UCSD-AML1 (cell line): ENCODE measurements around the gene KSR1.

Source experiments
- DNase-seq: peaks from one replicate; lab custom pipeline; 2025; ENCODE audit not compliant: unreplicated experiment; lab: John Stamatoyannopoulos, UW

KSR1 gene

GRCh38 chr17:27532269-27533263, 76.3 kb downstream of the KSR1 start:
- DNase-seq: peak; percentile 41

GRCh38 chr17:27533874-27534815, 77.9 kb downstream of the KSR1 start:
- no peak for DNase-seq

- no peak for DNase-seq
Measured at GRCh38 chr17:27535178-27535928, 79.1 kb downstream of the KSR1 start.

- no peak for DNase-seq
Measured at GRCh38 chr17:27535975-27536374, 79.7 kb downstream of the KSR1 start.

- no peak for DNase-seq
Measured at GRCh38 chr17:27536781-27537180, 80.5 kb downstream of the KSR1 start.

- DNase-seq: no peak
Measured at GRCh38 chr17:27538156-27538955, 82.1 kb downstream of the KSR1 start.

- no peak for DNase-seq
Measured at GRCh38 chr17:27539152-27539551, 82.9 kb downstream of the KSR1 start.

GRCh38 chr17:27539794-27540317, 83.6 kb downstream of the KSR1 start:
- DNase-seq: no peak

- DNase-seq: no peak
Measured at GRCh38 chr17:27540318-27541101, 84.3 kb downstream of the KSR1 start.

- DNase-seq: no peak
Measured at GRCh38 chr17:27541301-27542023, 85.2 kb downstream of the KSR1 start.

- no peak for DNase-seq
Measured at GRCh38 chr17:27542841-27543463, 86.7 kb downstream of the KSR1 start.

GRCh38 chr17:27543464-27543856, 87.2 kb downstream of the KSR1 start:
- no peak for DNase-seq

- DNase-seq: no peak
Measured at GRCh38 chr17:27543958-27544349, 87.7 kb downstream of the KSR1 start.

GRCh38 chr17:27544350-27545131, 88.3 kb downstream of the KSR1 start:
- peak; percentile 82 for DNase-seq

GRCh38 chr17:27545562-27546229, 89.4 kb downstream of the KSR1 start:
- DNase-seq: no peak

GRCh38 chr17:27546624-27547300, 90.5 kb downstream of the KSR1 start:
- no peak for DNase-seq
